ENCODE data around the gene CTNND2.

CTNND2 gene

DNA sequence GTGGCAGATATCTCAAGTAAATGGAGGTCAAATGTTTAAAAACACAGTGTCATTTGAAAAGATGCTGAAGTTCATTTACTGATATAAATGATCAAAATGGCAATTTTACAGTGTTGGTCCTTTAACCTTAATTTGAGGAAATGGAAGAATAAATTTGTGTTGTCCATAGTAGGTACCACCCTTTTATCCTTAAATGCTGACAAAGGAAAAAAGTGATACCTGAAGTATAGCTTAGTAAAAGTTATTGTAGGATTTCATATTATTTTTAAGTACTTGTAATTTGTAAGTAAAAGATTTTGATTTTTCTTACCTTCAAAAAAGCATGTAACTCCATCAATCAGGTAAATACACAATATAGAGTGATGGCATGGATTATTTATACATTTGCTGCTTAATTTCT lies 976.6 kb downstream of the CTNND2 start:
- DNase-seq (ENCODE audit: low read depth) = no peak

DNA sequence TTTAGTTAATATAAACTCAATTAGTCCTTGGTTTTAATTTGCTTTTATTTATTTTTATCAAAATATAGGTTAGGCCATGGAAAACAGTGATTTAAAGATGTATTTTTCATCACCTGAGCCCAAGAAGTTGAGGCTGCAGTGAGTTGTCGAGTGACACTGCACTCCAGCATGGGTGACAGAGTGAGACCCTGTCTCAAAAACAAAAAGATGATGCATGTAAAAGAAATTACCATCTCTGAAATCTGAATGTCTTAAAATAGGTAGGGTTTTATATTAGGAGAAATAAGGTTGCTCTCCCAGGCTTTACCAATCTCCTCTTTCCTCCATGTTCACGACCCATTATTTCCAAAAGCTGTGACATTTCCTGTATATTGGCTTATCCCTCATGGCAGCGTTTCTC lies 980.9 kb downstream of the CTNND2 start:
- DNase-seq (ENCODE audit: low read depth) = no peak
